ENCODE measurements around the gene CORO2A. TPM values are rescaled to one million over a fixed set of nuclear protein-coding genes. Genes with fewer than 3 reads are reported as not detected.
"Not testable (repeated sequence)": the region's sequence is repeated elsewhere in the genome, so short reads cannot be mapped to it uniquely, and the experiment has no call there.

CORO2A gene
- total RNA-seq, 1 donor from 2014 or later: 0.78 TPM

DNA sequence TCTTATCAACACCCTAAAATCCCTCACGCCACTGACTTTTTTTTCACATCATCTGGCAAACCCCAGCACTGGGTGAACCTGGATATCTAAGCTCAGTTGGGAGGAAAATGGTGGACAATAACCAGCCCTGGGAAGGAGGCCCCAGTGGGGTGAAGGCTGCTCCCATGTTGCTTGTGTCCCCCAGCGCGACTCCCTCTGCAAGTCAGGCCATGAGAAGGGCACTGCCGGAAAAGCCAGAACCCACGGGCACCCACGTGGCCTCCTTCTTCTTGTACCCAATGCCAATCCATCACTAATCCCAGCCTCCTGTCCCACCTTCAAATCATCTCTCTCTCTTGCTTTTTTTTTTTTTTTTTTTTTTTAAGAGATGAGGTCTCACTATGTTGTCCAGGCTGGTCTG, 11.4 kb downstream of the CORO2A start:
- ATAC-seq (ENCODE audit: low read depth) (no peak), DNase-seq (no peak)
- ChIA-PET POLR2A (no interaction called here), CTCF (no interaction called here)
- Mint-ChIP-seq H3K4me1 (no peaks in the 10 kb centered on the region), H3K27me3 (no peaks in the 10 kb centered on the region), H3K36me3 (ENCODE audit: low read depth) (no peaks in the 10 kb centered on the region), H3K27ac (no peak overlapping the region), H3K4me3 (no peak overlapping the region), H3K9me3 (no peaks in the 10 kb centered on the region)
- TF ChIP-seq, protein P1, sequence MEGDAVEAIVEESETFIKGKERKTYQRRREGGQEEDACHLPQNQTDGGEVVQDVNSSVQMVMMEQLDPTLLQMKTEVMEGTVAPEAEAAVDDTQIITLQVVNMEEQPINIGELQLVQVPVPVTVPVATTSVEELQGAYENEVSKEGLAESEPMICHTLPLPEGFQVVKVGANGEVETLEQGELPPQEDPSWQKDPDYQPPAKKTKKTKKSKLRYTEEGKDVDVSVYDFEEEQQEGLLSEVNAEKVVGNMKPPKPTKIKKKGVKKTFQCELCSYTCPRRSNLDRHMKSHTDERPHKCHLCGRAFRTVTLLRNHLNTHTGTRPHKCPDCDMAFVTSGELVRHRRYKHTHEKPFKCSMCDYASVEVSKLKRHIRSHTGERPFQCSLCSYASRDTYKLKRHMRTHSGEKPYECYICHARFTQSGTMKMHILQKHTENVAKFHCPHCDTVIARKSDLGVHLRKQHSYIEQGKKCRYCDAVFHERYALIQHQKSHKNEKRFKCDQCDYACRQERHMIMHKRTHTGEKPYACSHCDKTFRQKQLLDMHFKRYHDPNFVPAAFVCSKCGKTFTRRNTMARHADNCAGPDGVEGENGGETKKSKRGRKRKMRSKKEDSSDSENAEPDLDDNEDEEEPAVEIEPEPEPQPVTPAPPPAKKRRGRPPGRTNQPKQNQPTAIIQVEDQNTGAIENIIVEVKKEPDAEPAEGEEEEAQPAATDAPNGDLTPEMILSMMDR (IDR thresholded peaks at IDR 0.05): no peak
- intact Hi-C loops (cut with micrococcal nuclease): no loop called here

DNA sequence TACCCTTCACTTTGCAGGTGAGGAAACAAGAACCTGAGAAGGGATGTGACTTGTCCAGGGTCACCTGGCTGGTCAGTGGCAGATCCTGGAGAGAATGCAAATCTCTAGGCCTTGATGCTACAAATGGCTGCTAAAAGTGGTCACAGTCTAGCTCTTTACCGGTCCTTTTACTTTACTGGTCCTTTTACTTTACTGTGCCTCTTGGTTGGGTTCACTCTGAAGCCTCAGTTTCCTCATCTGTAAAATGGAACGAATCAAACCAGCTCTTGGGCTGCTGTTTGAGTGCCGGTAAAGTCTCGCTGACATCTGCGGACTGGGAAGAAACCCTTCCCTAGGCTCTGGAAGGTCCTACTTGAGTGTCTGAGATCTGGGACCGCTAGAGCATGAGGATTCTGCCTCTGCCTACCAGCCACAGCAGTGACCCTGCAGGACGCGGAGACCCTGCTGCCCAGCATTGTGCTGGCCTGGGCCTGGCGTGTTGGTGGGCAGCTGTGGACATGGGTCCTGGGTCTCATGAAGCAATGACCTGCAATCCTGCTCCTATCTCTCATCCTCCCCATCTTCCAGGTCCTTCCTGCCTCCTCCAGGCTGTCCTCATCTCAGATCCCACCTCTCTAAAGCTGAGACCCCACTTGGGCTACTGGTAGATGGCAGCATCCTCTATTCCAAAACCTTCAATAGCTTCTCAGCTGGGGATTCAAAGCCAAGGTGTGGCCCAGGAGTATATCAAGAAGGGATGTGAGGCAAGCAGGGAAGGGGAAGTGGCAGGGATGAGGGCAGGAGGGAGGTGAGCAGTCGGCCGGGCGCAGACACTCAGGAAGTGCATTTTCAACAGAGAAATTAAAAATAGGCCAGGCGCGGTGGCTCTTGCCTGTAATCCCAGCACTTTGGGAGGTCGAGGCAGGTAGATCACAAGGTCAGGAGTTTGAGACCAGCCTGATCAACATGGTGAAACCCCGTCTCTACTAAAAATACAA, 13.3 kb downstream of the CORO2A start:
- Mint-ChIP-seq H3K27ac (no peak overlapping the region), H3K4me1 (no peaks in the 10 kb centered on the region), H3K27me3 (no peaks in the 10 kb centered on the region), H3K4me3 (no peak overlapping the region), H3K9me3 (no peaks in the 10 kb centered on the region), H3K36me3 (ENCODE audit: low read depth) (no peaks in the 10 kb centered on the region)
- intact Hi-C loops (cut with micrococcal nuclease): no loop called here
- DNase-seq: no peak
- TF ChIP-seq, protein P1 (IDR thresholded peaks at IDR 0.05): no peak
- ChIA-PET POLR2A (no interaction called here), CTCF (no interaction called here)
- no peak for ATAC-seq (ENCODE audit: low read depth)

DNA sequence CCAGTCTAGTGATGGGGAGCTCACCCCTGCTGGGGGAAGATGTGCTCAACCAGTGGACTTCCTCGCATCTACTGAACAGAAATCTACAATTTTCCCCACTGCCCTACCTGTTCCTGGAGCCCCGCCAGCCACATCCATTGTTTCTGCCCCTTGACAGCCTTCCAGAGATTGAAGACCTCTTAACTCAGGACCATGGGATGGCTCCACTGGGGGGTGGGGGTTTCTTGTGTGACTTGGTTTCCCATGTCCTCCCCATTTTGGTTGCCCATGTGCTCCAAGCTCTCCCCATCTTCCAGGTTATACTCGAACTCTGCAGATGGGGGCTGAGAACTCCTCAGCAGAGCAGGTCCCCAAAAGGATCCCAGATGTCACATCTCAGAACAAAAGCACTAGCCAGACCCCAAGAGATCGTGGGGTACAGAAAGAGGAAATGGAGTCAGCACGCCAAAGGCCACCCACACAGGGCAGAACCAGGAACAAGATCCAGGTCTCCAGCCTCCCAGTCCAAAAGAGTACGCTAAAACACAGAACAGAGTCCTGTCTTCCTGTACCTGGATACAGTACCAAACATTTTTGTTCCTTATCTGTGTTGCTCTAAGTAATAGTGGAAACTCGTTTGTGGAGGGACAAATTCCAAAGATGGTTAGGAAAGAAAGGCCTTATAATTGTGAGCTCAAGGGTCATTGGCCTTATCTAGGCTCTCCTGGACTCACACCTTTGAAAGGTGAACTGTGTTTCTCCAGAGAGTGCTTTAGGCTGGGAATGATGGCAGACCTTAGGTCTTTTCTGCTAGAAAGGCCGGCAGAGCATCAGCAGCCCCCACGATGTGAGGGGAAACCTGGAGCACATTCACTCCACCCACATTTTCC, 15.8 kb downstream of the CORO2A start:
- H3K9me3 Mint-ChIP-seq: no peaks in the 10 kb centered on the region
- H3K4me3 Mint-ChIP-seq: no peak overlapping the region
- ChIA-PET POLR2A (no interaction called here), CTCF (no interaction called here)
- intact Hi-C loops (cut with micrococcal nuclease): no loop called here
- H3K27me3 Mint-ChIP-seq: no peaks in the 10 kb centered on the region
- no peak for ATAC-seq (ENCODE audit: low read depth)
- H3K27ac Mint-ChIP-seq: no peak overlapping the region
- H3K36me3 Mint-ChIP-seq (ENCODE audit: low read depth): no peaks in the 10 kb centered on the region
- TF ChIP-seq, protein P1 (IDR thresholded peaks at IDR 0.05): no peak
- no peak for DNase-seq
- no peaks in the 10 kb centered on the region for H3K4me1 Mint-ChIP-seq

DNA sequence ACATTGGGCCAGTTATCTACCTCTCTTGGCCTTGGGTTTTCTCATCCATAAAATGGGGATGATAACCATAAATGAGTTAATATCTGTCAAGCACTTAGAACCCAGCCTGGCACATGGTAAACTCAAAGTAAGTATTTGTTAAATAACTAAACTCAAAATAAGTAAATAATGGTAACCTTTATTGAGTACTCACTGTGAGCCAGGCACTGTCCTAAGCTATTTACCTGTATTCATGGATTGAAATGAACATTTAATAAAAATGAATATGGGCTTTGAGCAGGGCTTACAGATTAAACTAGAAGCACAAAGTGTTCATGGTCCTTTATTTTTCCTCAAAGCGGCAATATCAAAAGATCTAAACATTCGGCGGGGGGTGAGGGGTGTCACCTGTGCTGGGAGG, 16.7 kb downstream of the CORO2A start:
- ChIA-PET CTCF (no interaction called here), POLR2A (no interaction called here)
- H3K4me3 Mint-ChIP-seq: no peak overlapping the region
- no peaks in the 10 kb centered on the region for H3K27me3 Mint-ChIP-seq
- DNase-seq: no peak
- intact Hi-C loops (cut with micrococcal nuclease): no loop called here
- no peak for ATAC-seq (ENCODE audit: low read depth)
- no peak overlapping the region for H3K27ac Mint-ChIP-seq
- H3K4me1 Mint-ChIP-seq: no peaks in the 10 kb centered on the region
- TF ChIP-seq, protein P1 (IDR thresholded peaks at IDR 0.05): no peak
- H3K36me3 Mint-ChIP-seq (ENCODE audit: low read depth): no peaks in the 10 kb centered on the region
- no peaks in the 10 kb centered on the region for H3K9me3 Mint-ChIP-seq

DNA sequence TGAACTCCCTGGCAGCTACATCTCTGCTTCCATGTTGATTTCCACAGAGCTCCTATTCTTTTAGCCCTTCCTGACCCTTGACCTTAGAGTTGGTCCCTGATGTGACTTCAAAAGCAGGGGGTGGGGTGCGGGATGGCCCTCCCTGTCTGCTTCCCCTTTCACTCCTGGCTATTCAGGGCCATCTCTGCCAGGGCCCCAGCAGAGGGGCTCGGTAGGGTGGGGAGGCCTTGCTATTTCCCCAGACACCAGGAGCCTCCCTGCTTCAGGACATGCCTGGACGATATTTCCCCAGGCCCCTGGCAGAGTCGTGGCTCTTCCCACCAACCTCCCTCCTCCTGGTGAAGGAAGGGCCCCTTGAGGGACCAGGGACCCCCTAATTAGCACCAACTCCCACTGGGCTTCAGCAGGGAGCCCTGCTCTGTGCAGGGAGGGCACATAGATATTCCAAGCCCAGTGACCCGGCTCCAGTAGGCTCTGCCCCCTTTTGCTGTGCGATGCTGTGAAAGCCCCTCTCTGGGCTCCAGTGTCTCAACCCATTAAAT, 17.3 kb downstream of the CORO2A start:
- no peak overlapping the region for H3K27ac Mint-ChIP-seq
- DNase-seq (no peak), ATAC-seq (ENCODE audit: low read depth) (no peak)
- TF ChIP-seq, protein P1 (IDR thresholded peaks at IDR 0.05): no peak
- H3K4me1 Mint-ChIP-seq: no peaks in the 10 kb centered on the region
- H3K36me3 Mint-ChIP-seq (ENCODE audit: low read depth): no peaks in the 10 kb centered on the region
- CTCF ChIA-PET: no interaction called here
- no peaks in the 10 kb centered on the region for H3K9me3 Mint-ChIP-seq
- no peak overlapping the region for H3K4me3 Mint-ChIP-seq
- H3K27me3 Mint-ChIP-seq: no peaks in the 10 kb centered on the region
- POLR2A ChIA-PET: no interaction called here
- intact Hi-C loops (cut with micrococcal nuclease): no loop called here

DNA sequence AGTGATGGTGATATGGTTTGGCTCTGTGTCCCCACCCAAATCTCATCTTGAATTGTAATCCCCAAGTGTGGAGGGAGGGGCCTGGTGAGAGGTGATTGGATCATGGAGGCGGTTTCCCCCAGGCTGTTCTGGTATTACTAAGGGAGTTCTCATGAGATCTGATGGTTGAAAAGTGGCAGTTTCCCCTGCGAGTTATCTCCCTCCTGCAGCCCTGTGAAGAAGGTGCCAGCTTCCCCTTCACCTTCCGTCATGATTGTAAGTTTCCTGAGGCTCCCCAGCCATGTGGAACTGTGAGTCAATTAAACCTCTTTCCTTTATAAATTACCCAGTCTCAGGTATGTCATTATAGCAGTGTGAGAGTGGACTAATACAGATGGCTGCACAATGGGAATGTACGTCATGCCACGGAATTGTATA, 17.9 kb downstream of the CORO2A start:
- POLR2A ChIA-PET, H3K27ac Mint-ChIP-seq: not testable (repeated sequence)

More for the DNA sequence above, 17.9 kb downstream of the CORO2A start:
- H3K4me1 Mint-ChIP-seq; H3K27me3 Mint-ChIP-seq; H3K4me3 Mint-ChIP-seq; H3K36me3 Mint-ChIP-seq (ENCODE audit: low read depth); CTCF ChIA-PET; ATAC-seq (ENCODE audit: low read depth); intact Hi-C loops (cut with micrococcal nuclease); H3K9me3 Mint-ChIP-seq; DNase-seq: not testable (repeated sequence)

All from activated B cell treated with CpG ODN at 0.5 μM for 24 hours (primary cell).